ENCODE results near the gene PACSIN2.
"Not testable (repeated sequence)": the region's sequence is repeated elsewhere in the genome, so short reads cannot be mapped to it uniquely, and the experiment has no call there.

Gene PACSIN2

GRCh38 chr22:42978453-42979103, 36.4 kb downstream of the PACSIN2 start:
- DNase-seq (ENCODE audit: low spot score) = no peak
- TF ChIP-seq, protein P1, sequence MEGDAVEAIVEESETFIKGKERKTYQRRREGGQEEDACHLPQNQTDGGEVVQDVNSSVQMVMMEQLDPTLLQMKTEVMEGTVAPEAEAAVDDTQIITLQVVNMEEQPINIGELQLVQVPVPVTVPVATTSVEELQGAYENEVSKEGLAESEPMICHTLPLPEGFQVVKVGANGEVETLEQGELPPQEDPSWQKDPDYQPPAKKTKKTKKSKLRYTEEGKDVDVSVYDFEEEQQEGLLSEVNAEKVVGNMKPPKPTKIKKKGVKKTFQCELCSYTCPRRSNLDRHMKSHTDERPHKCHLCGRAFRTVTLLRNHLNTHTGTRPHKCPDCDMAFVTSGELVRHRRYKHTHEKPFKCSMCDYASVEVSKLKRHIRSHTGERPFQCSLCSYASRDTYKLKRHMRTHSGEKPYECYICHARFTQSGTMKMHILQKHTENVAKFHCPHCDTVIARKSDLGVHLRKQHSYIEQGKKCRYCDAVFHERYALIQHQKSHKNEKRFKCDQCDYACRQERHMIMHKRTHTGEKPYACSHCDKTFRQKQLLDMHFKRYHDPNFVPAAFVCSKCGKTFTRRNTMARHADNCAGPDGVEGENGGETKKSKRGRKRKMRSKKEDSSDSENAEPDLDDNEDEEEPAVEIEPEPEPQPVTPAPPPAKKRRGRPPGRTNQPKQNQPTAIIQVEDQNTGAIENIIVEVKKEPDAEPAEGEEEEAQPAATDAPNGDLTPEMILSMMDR (IDR thresholded peaks at IDR 0.05; ENCODE audit: extremely low read depth, missing control alignments) = no peak

DNA sequence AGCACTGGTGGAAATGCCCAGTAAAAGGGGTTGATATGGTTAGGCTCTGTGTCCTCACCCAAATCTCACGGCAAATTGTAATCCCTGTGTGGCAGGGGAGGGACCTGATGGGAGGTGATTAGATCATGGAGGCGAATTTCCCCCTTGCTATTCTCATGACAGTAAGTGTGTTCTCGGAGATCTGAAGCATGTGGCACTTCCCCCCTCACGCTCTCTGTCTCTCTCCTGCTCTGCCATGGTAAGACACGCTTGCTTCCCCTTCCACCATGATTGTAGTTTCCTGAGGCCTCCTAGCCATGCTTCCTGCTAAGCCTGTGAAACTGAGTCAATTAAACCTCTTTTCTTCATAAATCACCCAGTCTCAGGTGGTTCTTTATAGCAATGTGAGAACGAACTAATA, 37.4 kb downstream of the PACSIN2 start:
- DNase-seq (ENCODE audit: low spot score) = no peak
- TF ChIP-seq, protein P1 (IDR thresholded peaks at IDR 0.05; ENCODE audit: extremely low read depth, missing control alignments) = no peak

DNA sequence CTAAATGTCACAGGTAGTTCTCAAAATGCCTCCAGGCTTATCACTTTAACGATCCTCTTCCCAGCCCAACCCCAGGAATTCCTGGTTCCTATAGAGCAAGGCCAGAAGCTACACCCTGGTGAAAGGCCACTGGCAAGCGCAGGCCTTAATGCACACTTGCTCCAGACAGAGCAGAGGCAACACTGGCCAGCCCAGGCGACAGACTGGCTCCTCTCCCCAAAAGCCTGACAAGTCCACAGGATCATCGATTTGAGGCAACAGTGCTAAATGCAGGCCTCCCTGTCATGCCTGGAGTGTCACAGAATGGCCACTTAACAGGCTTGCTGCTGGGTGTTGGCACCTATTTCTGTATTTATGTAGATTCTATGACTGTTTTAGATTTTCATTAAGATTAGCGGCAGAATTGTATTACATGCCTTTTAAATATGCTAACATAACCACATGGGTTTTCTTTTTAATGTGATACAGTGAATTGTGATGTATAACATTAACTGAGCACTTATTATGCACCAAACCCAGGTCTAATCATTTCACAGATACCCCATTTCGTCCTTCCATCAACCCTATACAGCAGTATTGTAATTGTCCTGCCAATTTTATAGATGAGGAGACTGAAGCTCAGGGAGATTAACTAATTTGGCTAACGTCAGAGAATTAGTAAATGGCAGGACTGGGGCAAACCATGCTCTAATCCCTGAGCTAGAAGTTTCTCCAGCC, 38.6 kb downstream of the PACSIN2 start:
- TF ChIP-seq, protein P1 (IDR thresholded peaks at IDR 0.05; ENCODE audit: extremely low read depth, missing control alignments) = no peak
- no peak for DNase-seq (ENCODE audit: low spot score)

DNA sequence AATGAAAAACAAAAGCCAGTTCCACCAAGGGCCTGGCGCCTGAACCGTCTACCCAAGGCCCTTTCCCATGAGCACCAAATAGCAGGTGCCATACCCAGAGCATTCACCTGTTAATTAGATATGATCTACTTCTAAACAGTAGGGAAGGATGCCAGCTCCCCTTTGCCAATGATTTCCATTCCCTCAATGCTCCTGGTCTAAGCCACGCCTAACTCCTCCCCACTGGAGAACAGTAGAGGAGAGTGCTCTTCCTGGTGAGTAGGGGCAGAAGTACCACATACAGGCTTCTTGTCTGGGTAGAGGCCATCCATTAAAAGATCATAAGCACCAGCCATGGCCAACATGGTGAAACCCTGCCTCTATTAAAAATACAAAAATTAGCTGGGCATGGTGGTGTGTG, 40.7 kb downstream of the PACSIN2 start:
- TF ChIP-seq, protein P1 (IDR thresholded peaks at IDR 0.05; ENCODE audit: extremely low read depth, missing control alignments) = no peak
- DNase-seq (ENCODE audit: low spot score) = no peak

GRCh38 chr22:42973536-42973881, 41.4 kb downstream of the PACSIN2 start:
- TF ChIP-seq, protein P1 (IDR thresholded peaks at IDR 0.05; ENCODE audit: extremely low read depth, missing control alignments) = no peak
- no peak for DNase-seq (ENCODE audit: low spot score)

DNA sequence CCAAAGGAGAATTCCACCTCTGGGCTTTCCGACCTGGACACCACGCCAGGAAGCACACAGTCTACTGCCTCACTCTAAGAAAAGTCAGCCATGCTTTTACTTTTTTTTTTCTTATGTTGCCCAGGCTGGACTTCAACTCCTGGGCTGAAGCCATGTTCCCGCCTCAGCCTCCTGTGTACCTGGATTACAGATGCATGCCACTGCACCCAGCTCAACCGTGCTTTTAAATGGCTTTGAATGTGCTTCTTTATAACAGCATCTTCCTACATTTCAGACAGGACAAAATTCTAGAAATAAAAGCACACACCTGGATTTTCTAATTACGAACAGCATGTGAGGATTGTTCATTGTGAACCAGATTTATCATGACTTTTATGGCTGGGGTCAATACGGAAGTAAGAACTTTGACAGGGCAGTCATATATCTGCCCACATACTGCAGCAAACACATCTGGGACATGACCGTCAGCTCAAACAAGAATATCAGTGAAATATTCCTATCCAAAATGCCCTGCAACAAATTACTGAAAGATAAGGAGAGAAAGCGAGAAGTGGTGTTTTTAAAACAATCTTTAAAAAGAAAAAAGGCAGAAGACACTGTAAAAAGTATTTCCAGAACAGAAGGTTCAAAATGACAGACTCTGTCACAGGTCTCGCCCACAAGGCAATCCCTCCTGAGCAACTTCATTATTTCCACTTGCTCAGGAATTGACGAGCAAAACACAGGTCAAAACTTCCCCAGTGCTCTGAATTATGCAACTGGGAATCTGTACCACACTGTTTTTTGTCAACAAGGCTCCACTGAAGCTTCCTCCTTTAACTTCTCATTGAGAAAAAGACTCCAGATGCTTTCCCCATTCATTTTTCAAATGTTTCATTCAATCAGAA, 42.1 kb downstream of the PACSIN2 start:
- no peak for DNase-seq (ENCODE audit: low spot score)
- TF ChIP-seq, protein P1 (IDR thresholded peaks at IDR 0.05; ENCODE audit: extremely low read depth, missing control alignments) = no peak

GRCh38 chr22:42971473-42971860, 43.5 kb downstream of the PACSIN2 start:
- not testable (repeated sequence) for DNase-seq (ENCODE audit: low spot score)
